GM12891 (cell line): ENCODE results near the gene LOXHD1.

ENCODE experiments used
- DNase-seq: peaks from one replicate; pipeline ENCODE4 v3.0.0; 2011; ENCODE audit warnings: low spot score; ENCODE audit not compliant: insufficient read length
- FAIRE-seq: peaks from 2 replicates; lab custom pipeline; 2011; peaks lifted over from hg19 to GRCh38; lab: Jason Lieb, UNC
- PAX5 ChIP-seq: IDR thresholded peaks from 2 replicates; pipeline ENCODE4 v1.6.1; 2011; ENCODE audit warnings: low read length, moderate library complexity, mild to moderate bottlenecking; ENCODE audit not compliant: insufficient read depth, severe bottlenecking
- POLR2A ChIP-seq: IDR thresholded peaks from 2 replicates; pipeline ENCODE4 v1.6.1; 2011; ENCODE audit warnings: low read depth, low read length, control low read depth
- POLR2AphosphoS5 ChIP-seq: IDR thresholded peaks from 2 replicates; pipeline ENCODE4 v1.6.1; 2011; ENCODE audit warnings: low read depth, low read length, control low read depth
- POU2F2 ChIP-seq: IDR thresholded peaks from 2 replicates; pipeline ENCODE4 v1.6.1; 2011; ENCODE audit warnings: low read depth, mild to moderate bottlenecking, control low read depth, low read length, moderate library complexity
- SPI1 ChIP-seq: IDR thresholded peaks from 2 replicates; pipeline ENCODE4 v1.6.1; 2011; ENCODE audit warnings: low read depth, low read length, control low read depth
- TAF1 ChIP-seq: IDR thresholded peaks from 2 replicates; pipeline ENCODE4 v1.6.1; 2011; ENCODE audit warnings: low read depth, low read length, control low read depth

The LOXHD1 gene

GRCh38 chr18:46555213-46555612 is 101.8 kb downstream of the LOXHD1 start:
- no peak for TF ChIP-seq SPI1
- no peak for TF ChIP-seq TAF1
- TF ChIP-seq POLR2A, result no peak
- no peak for TF ChIP-seq PAX5
- no peak for TF ChIP-seq POU2F2
- TF ChIP-seq POLR2AphosphoS5, result no peak
- FAIRE-seq, result no peak
- no peak for DNase-seq

- TF ChIP-seq POLR2A (no peak), POLR2AphosphoS5 (no peak), TAF1 (no peak), POU2F2 (no peak), SPI1 (no peak), PAX5 (no peak)
- no peak for DNase-seq
- FAIRE-seq, result no peak
These were observed 102.5 kb downstream of the LOXHD1 start for GRCh38 chr18:46554406-46555080.

GRCh38 chr18:46550609-46551008 is 106.4 kb downstream of the LOXHD1 start:
- TF ChIP-seq POU2F2, result no peak
- TF ChIP-seq SPI1, result no peak
- no peak for TF ChIP-seq PAX5
- TF ChIP-seq POLR2A, result no peak
- no peak for TF ChIP-seq POLR2AphosphoS5
- TF ChIP-seq TAF1, result no peak
- DNase-seq, result no peak
- FAIRE-seq, result no peak

- no peak for TF ChIP-seq TAF1
- no peak for TF ChIP-seq POLR2AphosphoS5
- TF ChIP-seq POU2F2, result no peak
- TF ChIP-seq POLR2A, result no peak
- no peak for TF ChIP-seq SPI1
- no peak for TF ChIP-seq PAX5
- no peak for FAIRE-seq
- DNase-seq, result no peak
These were observed 109.5 kb downstream of the LOXHD1 start for GRCh38 chr18:46547520-46547919.

DNA sequence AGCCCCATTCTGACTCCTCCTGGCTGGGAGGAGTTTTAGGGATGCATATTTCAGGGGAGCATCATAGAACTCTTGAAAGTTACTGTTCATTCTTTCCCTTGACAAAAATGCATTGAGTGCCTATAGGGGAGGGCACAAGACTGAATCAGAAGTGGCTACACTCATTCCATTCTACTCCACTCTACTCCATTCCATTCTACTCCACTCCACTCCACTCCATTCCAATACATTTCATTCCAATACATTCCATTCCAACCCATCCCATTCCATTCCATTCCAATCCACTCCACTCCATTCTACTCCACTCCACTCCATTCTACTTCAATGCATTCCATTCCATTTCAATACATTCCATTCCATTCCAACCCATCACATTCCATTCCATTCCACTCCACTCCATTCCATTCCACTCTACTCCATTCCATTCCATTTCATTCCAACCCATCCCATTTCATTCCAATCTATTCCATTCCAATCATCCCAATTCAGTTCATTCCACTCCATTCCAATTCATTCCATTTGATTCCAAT is 110.8 kb downstream of the LOXHD1 start:
- FAIRE-seq (no peak), DNase-seq (no peak)
- no peak for TF ChIP-seq POLR2A
- no peak for TF ChIP-seq PAX5
- TF ChIP-seq TAF1, result no peak
- TF ChIP-seq SPI1, result no peak
- no peak for TF ChIP-seq POLR2AphosphoS5
- no peak for TF ChIP-seq POU2F2

DNA sequence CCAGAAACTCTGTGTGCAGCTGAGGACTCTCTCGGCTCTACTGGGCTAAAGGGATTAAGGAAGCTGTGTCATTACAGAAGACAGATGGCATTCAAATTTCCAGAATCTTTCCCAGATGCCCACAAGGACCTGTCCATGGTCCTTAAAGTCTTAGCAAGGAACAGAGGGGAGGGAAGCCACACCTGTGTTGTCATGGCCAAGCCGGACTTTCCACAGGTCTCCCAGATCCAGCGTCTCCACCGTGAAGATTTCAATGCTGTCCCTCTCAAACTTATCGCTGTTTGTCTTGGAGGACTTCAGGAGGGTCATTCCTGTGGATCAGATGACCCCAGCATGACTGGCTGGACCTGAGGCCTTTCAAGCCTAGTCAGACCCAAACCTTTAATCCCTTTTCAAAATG is 114.5 kb downstream of the LOXHD1 start:
- DNase-seq (no peak), FAIRE-seq (no peak)
- TF ChIP-seq POLR2AphosphoS5, result no peak
- TF ChIP-seq TAF1, result no peak

DNA sequence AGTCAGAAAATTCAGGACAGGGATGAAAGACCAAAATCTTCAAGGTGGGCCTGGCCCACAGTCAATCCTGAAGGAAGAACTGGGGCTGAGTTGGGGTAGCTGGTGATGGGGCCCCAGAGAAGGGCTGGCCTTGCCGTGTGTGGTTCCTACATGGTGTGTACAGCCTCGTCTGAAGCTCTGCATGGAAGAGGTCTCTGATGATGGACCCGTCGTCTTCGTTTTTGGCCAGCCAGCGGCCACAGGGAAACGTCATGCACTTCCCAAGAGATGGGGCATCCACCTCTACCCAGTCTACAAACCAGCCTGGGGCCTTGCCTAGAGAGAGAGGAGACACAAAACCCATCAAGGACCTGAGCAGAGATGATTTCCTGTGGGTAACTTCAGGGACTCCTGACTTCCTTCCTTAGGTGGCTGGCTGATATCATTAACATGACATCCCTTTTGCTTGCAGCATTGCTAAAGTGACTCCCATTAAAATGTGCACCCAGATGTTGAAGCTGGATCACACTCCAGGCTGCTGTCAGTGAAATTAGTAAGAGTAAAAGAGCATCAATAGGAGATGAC is 115.3 kb downstream of the LOXHD1 start:
- DNase-seq (no peak), FAIRE-seq (no peak)
- TF ChIP-seq TAF1 (no peak), SPI1 (no peak), POLR2AphosphoS5 (no peak), PAX5 (no peak), POLR2A (no peak), POU2F2 (no peak)

GRCh38 chr18:46538376-46538775 is 118.6 kb downstream of the LOXHD1 start:
- no peak for FAIRE-seq
- TF ChIP-seq PAX5 (no peak), POU2F2 (no peak), TAF1 (no peak), POLR2AphosphoS5 (no peak), SPI1 (no peak), POLR2A (no peak)
- no peak for DNase-seq

DNA sequence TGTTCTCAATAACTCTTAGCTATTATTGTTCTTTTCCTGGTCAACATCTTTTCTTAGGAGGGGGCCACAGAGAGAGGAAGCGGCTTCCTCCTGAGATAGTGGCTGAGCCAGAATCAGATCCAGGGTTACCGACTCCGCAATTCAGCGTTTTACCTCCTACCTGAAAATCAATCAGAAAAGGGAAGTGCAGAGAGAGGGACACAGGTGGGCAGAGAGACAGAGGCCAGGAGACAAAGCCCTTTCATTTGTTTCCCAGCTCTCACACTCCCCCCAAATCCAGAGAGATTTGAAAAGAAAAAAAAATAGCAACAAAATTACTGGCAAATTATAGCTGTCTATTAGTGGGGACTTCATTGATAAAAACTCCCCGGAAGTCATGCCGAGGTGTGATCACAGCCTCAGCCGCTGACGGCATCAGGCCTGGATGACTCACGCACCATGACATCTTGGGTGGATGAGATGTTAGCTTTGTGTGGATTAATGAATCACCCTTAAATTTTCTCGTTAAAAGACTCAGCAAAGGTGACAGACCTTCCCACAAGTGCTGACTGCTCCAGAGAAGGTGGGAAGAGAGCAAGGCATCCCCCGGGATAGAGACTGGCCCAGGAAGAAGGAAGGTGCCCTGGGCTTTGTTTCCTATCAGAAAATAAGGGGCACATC is 120.7 kb downstream of the LOXHD1 start:
- no peak for DNase-seq
- TF ChIP-seq SPI1 (no peak), TAF1 (no peak), POLR2AphosphoS5 (no peak), POLR2A (no peak), PAX5 (no peak), POU2F2 (no peak)
- FAIRE-seq, result no peak

GRCh38 chr18:46531482-46531881 is 125.5 kb downstream of the LOXHD1 start:
- TF ChIP-seq POLR2AphosphoS5, result no peak
- TF ChIP-seq POU2F2, result no peak
- no peak for TF ChIP-seq POLR2A
- FAIRE-seq, result no peak

More at GRCh38 chr18:46531482-46531881, 125.5 kb downstream of the LOXHD1 start:
- no peak for DNase-seq
